Naive thymus-derived CD4-positive, alpha-beta T cell (primary cell): Measurements from ENCODE around the gene SELENOS. TPM values are rescaled to one million over a fixed set of nuclear protein-coding genes. Genes with fewer than 3 reads are reported as not detected.

Experiments used
- ATAC-seq: fragments of 150-1000 bp; cut with Tn5 transposase; 2 replicates; pipeline ENCODE4 v1.10.0; 2021; ENCODE audit warnings: mild to moderate bottlenecking, moderate library complexity
- CTCF ChIA-PET: fragments of 350-600 bp; sonication (Branson Sonifier 250); formaldehyde crosslinking; loops from one replicate; lab custom pipeline; 2021; ENCODE audit warnings: antibody characterized with exemption; lab: Charles Lee
- POLR2A ChIA-PET: fragments of 350-600 bp; sonication (Branson Sonifier 250); formaldehyde crosslinking; loops from one replicate; lab custom pipeline; 2021; ENCODE audit warnings: antibody characterized with exemption, inconsistent platforms; lab: Charles Lee
- DNase-seq, 9 donors: peaks; one replicate each; pipeline versions ENCODE4 v3.0.0 to v3.0.0-alpha.2; 2020 to 2022; ENCODE audit warnings: mixed read lengths in 1 of 9
- H3K27ac ChIP-seq: one replicate; pipeline ENCODE4 v1.7.0; 2013; ENCODE audit warnings: mild to moderate bottlenecking, low read depth, low read length, moderate library complexity
- H3K27me3 ChIP-seq, 2 donors: one replicate each; pipeline ENCODE4 v1.7.0; 2013; ENCODE audit warnings: low read length in 2 of 2, mild to moderate bottlenecking in 2 of 2, moderate library complexity in 2 of 2; ENCODE audit not compliant: control insufficient read depth in 2 of 2, insufficient read depth in 2 of 2
- H3K36me3 ChIP-seq, 3 experiments: 1 replicate in 2 of 3; 2 replicates in 1 of 3; pipeline ENCODE4 v1.7.0; 2013; ENCODE audit warnings: low read length in 3 of 3, mild to moderate bottlenecking in 3 of 3, moderate library complexity in 1 of 3; ENCODE audit not compliant: insufficient read depth in 3 of 3, control insufficient read depth in 2 of 3
- H3K4me1 ChIP-seq, 2 donors: one replicate each; pipeline ENCODE4 v1.7.0; 2013; ENCODE audit warnings: low read length in 2 of 2, mild to moderate bottlenecking in 2 of 2, moderate library complexity in 1 of 2; ENCODE audit not compliant: control insufficient read depth in 2 of 2, insufficient read depth in 2 of 2
- H3K4me3 ChIP-seq: 2 replicates; pipeline ENCODE4 v1.7.0; 2013; ENCODE audit warnings: mild to moderate bottlenecking, low read length
- H3K9me3 ChIP-seq, 3 experiments: 1 replicate in 2 of 3; 2 replicates in 1 of 3; pipeline ENCODE4 v1.7.0; 2013; ENCODE audit warnings: low read length in 3 of 3; ENCODE audit not compliant: control insufficient read depth in 2 of 3
- H3K27ac Mint-ChIP-seq, 9 donors: one replicate each; pipeline ENCODE4 v1.8.0; 2020 to 2022; ENCODE audit warnings: mixed read lengths in 9 of 9, mild to moderate bottlenecking in 8 of 9, moderate library complexity in 5 of 9, inconsistent platforms in 2 of 9
- H3K27me3 Mint-ChIP-seq, 5 donors: one replicate each; pipeline ENCODE4 v1.8.0; 2021 to 2022; ENCODE audit warnings: mixed read lengths in 5 of 5, mild to moderate bottlenecking in 1 of 5
- H3K36me3 Mint-ChIP-seq, 5 donors: one replicate each; pipeline ENCODE4 v1.8.0; 2020 to 2022; ENCODE audit warnings: mixed read lengths in 5 of 5, mild to moderate bottlenecking in 3 of 5, inconsistent platforms in 1 of 5
- H3K4me1 Mint-ChIP-seq, 7 donors: one replicate each; pipeline ENCODE4 v1.8.0; 2020 to 2022; ENCODE audit warnings: mixed read lengths in 7 of 7, mild to moderate bottlenecking in 3 of 7, inconsistent platforms in 1 of 7
- H3K4me3 Mint-ChIP-seq, 10 donors: one replicate each; pipeline ENCODE4 v1.8.0; 2020 to 2022; ENCODE audit warnings: mild to moderate bottlenecking in 10 of 10, mixed read lengths in 10 of 10, moderate library complexity in 6 of 10, inconsistent platforms in 2 of 10
- H3K9me3 Mint-ChIP-seq, 11 donors: one replicate each; pipeline ENCODE4 v1.8.0; 2020 to 2022; ENCODE audit warnings: mixed read lengths in 11 of 11, mild to moderate bottlenecking in 4 of 11, inconsistent platforms in 1 of 11, moderate library complexity in 1 of 11
- intact Hi-C, 2 donors: fragments of 100-400 bp; cut with micrococcal nuclease; formaldehyde crosslinking; loops; one replicate each; pipeline ENCODE4 v1.15.1; 2023
- polyA plus RNA-seq, 2 donors: library from polyadenylated mRNA; unstranded; fragments of 300-500 nt; fragmentation: Illumina TruSeq; gene quantifications; one replicate each; pipeline ENCODE4 v1.2.3, GENCODE V29; 2021
- total RNA-seq, 6 experiments: library from RNA in 5 of 6; stranded (reverse) in 5 of 6; gene quantifications; 1 replicate in 5 of 6; 2 replicates in 1 of 6; pipeline ENCODE4 v1.2.3 and lab custom pipeline; 2021 to 2026

The SELENOS gene
- total and polyA plus RNA-seq, 7 experiments from 2014 or later: 24.8 to 48.2 (median 39.4) TPM

DNA sequence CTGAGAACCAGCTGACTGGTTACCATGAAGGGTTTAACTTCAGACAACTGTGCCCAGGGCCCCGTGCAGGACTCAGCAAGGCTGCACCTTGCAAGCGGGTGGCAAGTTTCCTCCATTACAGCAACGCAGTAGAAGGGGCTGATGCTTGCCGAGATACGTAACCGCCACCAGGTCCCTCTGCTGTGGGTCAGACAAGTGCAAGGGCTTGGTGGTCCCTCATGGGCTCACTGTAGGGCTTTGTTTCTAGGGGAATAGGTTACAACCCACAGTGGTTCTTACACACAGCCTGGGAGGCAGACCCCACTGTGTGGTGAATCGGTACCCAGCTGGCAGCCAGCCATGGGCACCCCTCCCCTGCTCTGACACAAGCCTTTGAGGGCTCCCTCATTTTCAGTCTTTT, 33.2 kb upstream of the SELENOS start:
- Histone ChIP-seq H3K4me1 (no peaks in the 10 kb centered on the region), H3K9me3 (no peaks in the 10 kb centered on the region), H3K36me3 (no peaks in the 10 kb centered on the region), H3K4me3 (no peak overlapping the region), H3K27ac (no peak overlapping the region), H3K27me3 (no peaks in the 10 kb centered on the region)
- H3K4me3 Mint-ChIP-seq: no peak overlapping the region
- POLR2A ChIA-PET: no interaction called here
- CTCF ChIA-PET: interaction anchor here (0.7 kb wide), 1 partner anchor 8 kb away, joined by 3 read pairs; no protein-coding TSS in a partner anchor
- ATAC-seq (no peak), DNase-seq (no peak)
- H3K36me3 Mint-ChIP-seq: peaks cover 0 to 3% (median 0%) of the 10 kb centered on the region in 5 donors
- H3K27ac Mint-ChIP-seq: no peak overlapping the region
- intact Hi-C loops: no loop called here
- H3K27me3 Mint-ChIP-seq: no peaks in the 10 kb centered on the region
- no peaks in the 10 kb centered on the region for H3K9me3 Mint-ChIP-seq
- no peaks in the 10 kb centered on the region for H3K4me1 Mint-ChIP-seq

DNA sequence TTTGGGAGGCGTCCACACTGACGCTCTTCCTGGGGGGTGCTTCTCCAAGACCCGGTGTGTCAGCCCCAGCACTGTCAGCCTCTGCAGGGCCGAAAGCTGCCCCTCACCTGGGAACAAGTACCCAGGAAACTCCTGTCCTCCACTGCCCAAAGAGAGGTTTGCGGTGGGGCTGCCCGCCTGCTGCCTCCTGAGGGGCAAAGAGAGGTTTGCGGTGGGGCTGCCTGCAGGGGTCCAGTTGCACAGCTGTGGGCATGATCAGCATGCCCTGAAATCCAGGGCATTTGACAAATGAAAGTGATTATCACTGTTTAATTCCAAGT, 32.8 kb upstream of the SELENOS start:
- Histone ChIP-seq H3K4me3 (no peak overlapping the region), H3K4me1 (no peaks in the 10 kb centered on the region), H3K27me3 (no peaks in the 10 kb centered on the region), H3K27ac (no peak overlapping the region), H3K9me3 (no peaks in the 10 kb centered on the region), H3K36me3 (no peaks in the 10 kb centered on the region)
- POLR2A ChIA-PET: no interaction called here
- CTCF ChIA-PET: no interaction called here
- DNase-seq: no peak
- Mint-ChIP-seq H3K36me3 (peaks cover 0 to 3% (median 0%) of the 10 kb centered on the region in 5 donors), H3K4me3 (no peak overlapping the region), H3K27me3 (no peaks in the 10 kb centered on the region), H3K9me3 (no peaks in the 10 kb centered on the region), H3K4me1 (no peaks in the 10 kb centered on the region), H3K27ac (no peak overlapping the region)
- ATAC-seq: no peak
- intact Hi-C loops: no loop called here

DNA sequence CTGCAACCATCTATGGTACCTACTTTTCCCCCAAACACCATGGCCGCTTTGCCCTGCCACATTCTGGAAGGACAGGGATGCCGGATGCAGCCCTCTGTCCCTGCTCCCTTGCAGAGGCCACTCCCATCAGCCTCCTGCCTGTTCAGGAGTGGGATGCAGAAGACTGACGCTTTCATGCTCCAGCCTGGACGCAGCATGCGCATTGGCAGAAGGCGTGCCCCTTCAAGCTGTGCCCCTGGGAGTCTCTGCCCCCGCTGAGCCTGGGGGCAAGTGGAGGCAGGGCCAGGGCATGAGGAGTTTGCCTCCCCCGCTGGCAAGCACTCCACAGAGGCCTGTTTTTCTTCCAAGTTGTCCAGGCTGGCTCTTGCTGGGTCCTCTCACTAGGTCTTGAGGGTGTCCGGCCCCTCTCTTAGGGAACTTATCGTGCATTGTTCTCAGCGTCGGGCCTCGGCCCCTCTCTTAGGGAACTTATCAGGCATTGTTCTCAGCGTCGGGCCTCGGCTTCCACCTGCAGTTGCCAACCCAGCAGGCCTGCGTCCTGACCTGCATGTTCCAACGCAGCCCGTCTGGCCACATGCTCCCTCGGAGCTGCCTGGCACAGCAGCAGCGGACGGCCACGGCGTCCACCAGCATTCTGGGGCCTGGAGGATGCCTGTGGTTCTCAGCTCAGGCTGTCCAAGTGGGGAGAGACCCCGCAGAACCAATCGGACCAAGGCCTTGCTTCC, 32.3 kb upstream of the SELENOS start:
- H3K4me3 ChIP-seq: no peak overlapping the region
- no peaks in the 10 kb centered on the region for H3K36me3 ChIP-seq
- H3K9me3 ChIP-seq: no peaks in the 10 kb centered on the region
- intact Hi-C loops: no loop called here
- CTCF ChIA-PET: no interaction called here
- no peak overlapping the region for H3K27ac Mint-ChIP-seq
- no peak overlapping the region for H3K27ac ChIP-seq
- no peaks in the 10 kb centered on the region for H3K4me1 ChIP-seq
- H3K27me3 ChIP-seq: no peaks in the 10 kb centered on the region
- no peaks in the 10 kb centered on the region for H3K9me3 Mint-ChIP-seq
- no peak overlapping the region for H3K4me3 Mint-ChIP-seq
- POLR2A ChIA-PET: no interaction called here
- ATAC-seq: no peak
- H3K27me3 Mint-ChIP-seq: no peaks in the 10 kb centered on the region
- no peak for DNase-seq
- peaks cover 0 to 3% (median 0%) of the 10 kb centered on the region in 5 donors for H3K36me3 Mint-ChIP-seq
- H3K4me1 Mint-ChIP-seq: no peaks in the 10 kb centered on the region

DNA sequence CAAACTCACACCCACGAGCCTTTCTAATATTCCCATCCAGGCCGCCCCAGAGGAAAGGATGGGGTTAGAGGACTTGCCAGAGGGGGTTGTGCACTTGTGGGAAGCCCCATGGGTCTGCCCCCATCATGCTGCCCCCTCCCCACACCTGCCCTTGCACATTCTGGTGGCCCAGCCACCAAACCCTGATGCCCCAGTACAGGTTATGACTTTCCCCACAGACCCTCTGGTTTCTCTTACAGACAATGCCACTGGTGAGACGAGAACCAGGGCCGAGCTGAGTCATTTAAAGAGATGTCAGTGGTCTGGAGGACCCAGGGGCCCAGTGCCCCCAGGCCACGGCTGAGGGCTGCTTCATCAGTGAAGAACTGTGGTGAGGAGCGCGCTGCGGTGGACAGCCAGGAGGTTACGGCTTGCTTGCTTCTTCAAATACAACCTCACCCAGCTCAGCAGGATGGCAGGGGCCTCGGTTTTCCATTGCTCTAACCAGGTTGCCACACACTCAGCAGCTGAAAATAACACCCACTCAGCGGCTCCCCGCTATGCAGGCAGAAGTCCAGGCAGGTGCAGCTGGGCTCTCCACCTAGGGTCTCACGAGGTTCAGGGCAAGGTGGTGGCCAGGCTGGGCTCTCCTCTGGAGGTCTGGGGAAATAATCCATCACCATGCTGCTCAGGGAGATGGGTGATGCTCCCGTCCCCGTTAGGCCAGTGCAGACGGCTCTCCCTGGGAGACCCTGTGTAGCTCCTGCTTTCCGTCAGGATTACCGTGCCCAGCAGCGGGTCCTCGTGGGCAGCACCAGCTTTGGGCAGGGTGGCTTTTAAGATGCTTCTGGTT, 31.5 kb upstream of the SELENOS start:
- Mint-ChIP-seq H3K4me1 (no peaks in the 10 kb centered on the region), H3K27me3 (no peaks in the 10 kb centered on the region), H3K36me3 (peaks cover 0 to 2% (median 0%) of the 10 kb centered on the region in 5 donors), H3K27ac (no peak overlapping the region), H3K9me3 (no peaks in the 10 kb centered on the region), H3K4me3 (no peak overlapping the region)
- DNase-seq: no peak
- intact Hi-C loops: no loop called here
- Histone ChIP-seq H3K4me1 (no peaks in the 10 kb centered on the region), H3K9me3 (no peaks in the 10 kb centered on the region), H3K27ac (no peak overlapping the region), H3K27me3 (no peaks in the 10 kb centered on the region), H3K4me3 (no peak overlapping the region), H3K36me3 (no peaks in the 10 kb centered on the region)
- ChIA-PET POLR2A (no interaction called here), CTCF (no interaction called here)
- no peak for ATAC-seq

DNA sequence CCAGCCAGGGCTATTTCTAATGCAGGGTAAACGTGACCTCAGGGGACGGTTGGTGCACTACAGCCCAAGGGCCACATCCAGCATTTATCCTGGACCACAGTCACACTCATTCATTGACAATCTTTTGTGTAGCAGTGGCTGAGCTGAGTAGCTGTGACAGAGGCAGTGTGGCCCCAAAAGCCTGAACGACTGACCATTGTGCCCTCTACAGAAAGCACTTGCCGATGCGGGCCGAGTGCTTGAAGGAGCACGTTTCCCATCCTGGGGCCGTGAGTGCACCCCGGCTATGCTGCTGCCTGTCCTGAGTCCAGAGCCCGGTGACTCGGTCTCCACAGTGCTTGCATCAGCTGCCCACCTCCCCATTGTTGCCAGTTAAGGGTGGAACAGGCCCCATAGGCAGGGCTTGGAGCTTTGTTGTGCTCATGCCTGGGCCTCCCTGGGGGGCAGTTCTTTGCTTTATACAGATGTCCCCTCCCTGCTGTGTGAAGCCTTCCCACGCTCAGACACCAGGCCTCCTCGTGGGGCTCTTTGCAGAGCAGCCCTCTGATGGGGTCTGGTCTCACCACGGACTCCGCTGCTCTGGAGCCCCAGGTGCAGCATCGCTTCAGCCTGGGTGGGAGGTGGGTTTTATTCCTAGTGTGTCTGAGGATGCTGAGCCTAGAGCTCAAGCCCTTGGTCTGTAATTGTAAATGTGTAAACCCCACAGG, 30.8 kb upstream of the SELENOS start:
- ChIA-PET CTCF (no interaction called here), POLR2A (no interaction called here)
- DNase-seq: no peak
- intact Hi-C loops: no loop called here
- H3K4me3 ChIP-seq: no peak overlapping the region
- no peak overlapping the region for H3K4me3 Mint-ChIP-seq
- no peaks in the 10 kb centered on the region for H3K27me3 ChIP-seq
- no peak overlapping the region for H3K27ac Mint-ChIP-seq
- H3K36me3 ChIP-seq: no peaks in the 10 kb centered on the region
- H3K9me3 Mint-ChIP-seq: no peaks in the 10 kb centered on the region
- no peaks in the 10 kb centered on the region for H3K4me1 Mint-ChIP-seq
- no peaks in the 10 kb centered on the region for H3K36me3 Mint-ChIP-seq
- H3K9me3 ChIP-seq: no peaks in the 10 kb centered on the region
- no peaks in the 10 kb centered on the region for H3K4me1 ChIP-seq
- no peak overlapping the region for H3K27ac ChIP-seq
- no peak for ATAC-seq
- no peaks in the 10 kb centered on the region for H3K27me3 Mint-ChIP-seq

DNA sequence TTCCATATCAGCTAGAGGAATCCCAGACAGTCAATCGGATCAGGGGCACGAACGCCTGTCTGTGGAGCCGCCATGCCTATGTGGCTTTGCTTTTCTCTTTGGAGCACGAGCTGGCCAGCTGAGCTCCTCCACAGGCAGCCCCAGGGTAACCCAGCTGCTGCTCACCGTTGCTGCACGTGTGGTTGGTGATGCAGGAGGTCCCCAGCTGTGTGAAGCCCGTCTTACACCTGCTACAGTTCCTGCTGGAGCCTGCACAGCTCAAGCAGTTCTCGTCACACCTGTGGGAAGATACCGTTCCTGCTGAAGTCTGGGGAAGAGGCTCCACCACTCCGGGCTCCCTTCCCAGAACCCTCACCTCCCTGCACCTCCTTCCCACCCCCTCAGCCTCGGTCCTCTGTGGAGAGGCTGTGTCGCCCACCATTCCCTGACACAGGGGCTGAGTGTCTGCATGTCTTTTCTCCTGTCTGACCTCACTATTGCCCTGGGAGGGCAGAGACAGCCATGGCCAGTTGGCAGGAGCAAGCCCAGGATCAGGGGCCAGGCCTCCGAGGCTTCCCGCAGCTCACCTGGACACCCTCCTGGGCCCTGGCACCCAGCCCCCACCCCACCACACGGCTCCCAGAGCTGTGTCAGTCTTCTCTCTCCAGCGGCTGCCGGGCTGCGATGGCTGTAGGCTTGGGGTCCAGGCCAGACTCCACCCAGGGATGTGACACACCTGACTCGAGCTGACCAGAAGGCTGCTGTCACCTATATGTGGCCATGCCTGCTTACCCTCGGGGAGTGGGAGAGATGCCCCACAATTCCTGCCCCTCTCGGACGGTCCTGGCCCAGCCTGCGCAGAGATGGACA, 30.0 kb upstream of the SELENOS start:
- intact Hi-C loops: no loop called here
- no peak for DNase-seq
- Mint-ChIP-seq H3K9me3 (no peaks in the 10 kb centered on the region), H3K27ac (no peak overlapping the region), H3K4me1 (no peaks in the 10 kb centered on the region), H3K36me3 (no peaks in the 10 kb centered on the region), H3K27me3 (no peaks in the 10 kb centered on the region), H3K4me3 (no peak overlapping the region)
- Histone ChIP-seq H3K9me3 (no peaks in the 10 kb centered on the region), H3K4me1 (no peaks in the 10 kb centered on the region), H3K36me3 (no peaks in the 10 kb centered on the region), H3K4me3 (no peak overlapping the region), H3K27ac (no peak overlapping the region), H3K27me3 (no peaks in the 10 kb centered on the region)
- POLR2A ChIA-PET: no interaction called here
- no peak for ATAC-seq
- CTCF ChIA-PET: interaction anchor here (0.9 kb wide), 1 partner anchor 18 kb away, joined by 3 read pairs; no protein-coding TSS in a partner anchor
